Suprapubic skin (tissue), 4 donors: ENCODE results near the gene SLC37A1.

ENCODE experiments used
- EP300 ChIP-seq: sonication (generic); formaldehyde crosslinking; IDR thresholded peaks from one replicate; pipeline ENCODE4 v1.6.1; 2017; ENCODE audit warnings: antibody characterized with exemption
- POLR2AphosphoS5 ChIP-seq, 3 donors: sonication (generic); formaldehyde crosslinking; IDR thresholded peaks; one replicate each; pipeline ENCODE4 v1.6.1; 2017; ENCODE audit warnings: antibody characterized with exemption in 3 of 3
- TF ChIP-seq, protein P1 (sequence below), 2 donors: fragments of 200-600 bp in 1 of 2; fragments of 450-650 bp in 1 of 2; sonication (generic) in 1 of 2; IDR thresholded peaks; one replicate each; pipeline ENCODE4 v1.5.1; 2016 to 2019; ENCODE audit warnings: antibody characterized with exemption in 2 of 2, mild to moderate bottlenecking in 1 of 2, moderate library complexity in 1 of 2

DNA sequence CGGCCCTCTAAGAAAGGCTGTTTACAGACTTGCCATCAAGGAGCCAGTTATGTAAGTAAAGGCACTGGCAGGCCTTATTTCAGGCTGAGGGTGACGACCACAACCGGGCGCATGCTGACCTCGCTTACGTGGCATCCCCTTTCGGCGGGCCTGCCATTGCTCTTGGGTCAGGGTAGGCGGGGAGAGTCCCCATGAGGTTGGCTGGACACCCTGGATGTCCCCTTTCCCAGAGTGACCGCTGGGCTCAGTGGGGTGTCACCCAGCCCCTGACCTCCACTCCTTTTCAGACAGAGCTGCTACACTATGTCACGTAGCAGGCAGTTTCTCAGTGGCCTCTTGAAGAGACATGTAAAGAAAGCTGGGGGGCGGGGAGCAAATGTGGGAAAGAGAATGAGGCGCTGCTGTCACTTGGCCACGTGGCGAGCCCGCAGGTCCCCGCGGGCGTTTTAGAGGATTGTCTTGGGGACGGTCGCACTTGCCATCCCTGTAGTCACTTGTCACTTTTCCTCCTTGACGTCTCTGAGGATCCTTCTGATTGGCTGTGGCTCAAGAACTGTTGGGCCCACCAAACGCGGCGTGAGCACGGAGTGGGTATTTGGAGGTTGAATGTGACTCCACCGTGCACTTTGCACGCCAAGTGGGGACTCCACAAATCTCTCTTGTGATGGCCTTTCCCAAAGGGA, 42.2 kb downstream of the SLC37A1 start:
- TF ChIP-seq, protein P1, sequence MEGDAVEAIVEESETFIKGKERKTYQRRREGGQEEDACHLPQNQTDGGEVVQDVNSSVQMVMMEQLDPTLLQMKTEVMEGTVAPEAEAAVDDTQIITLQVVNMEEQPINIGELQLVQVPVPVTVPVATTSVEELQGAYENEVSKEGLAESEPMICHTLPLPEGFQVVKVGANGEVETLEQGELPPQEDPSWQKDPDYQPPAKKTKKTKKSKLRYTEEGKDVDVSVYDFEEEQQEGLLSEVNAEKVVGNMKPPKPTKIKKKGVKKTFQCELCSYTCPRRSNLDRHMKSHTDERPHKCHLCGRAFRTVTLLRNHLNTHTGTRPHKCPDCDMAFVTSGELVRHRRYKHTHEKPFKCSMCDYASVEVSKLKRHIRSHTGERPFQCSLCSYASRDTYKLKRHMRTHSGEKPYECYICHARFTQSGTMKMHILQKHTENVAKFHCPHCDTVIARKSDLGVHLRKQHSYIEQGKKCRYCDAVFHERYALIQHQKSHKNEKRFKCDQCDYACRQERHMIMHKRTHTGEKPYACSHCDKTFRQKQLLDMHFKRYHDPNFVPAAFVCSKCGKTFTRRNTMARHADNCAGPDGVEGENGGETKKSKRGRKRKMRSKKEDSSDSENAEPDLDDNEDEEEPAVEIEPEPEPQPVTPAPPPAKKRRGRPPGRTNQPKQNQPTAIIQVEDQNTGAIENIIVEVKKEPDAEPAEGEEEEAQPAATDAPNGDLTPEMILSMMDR (IDR thresholded peaks at IDR 0.05): no peak
- TF ChIP-seq POLR2AphosphoS5 (IDR thresholded peaks at IDR 0.05): no peak
- no peak for TF ChIP-seq EP300
